T-helper 1 cell treated with Interleukin-12 subunit alpha and Interleukin-12 subunit beta and Interleukin-4 antibody, amounts not matched to agents 30 ng/mL and 1 ng/mL, for 36 hours (primary cell): ENCODE measurements around the gene RPTOR. TPM values are rescaled to one million over a fixed set of nuclear protein-coding genes. Genes with fewer than 3 reads are reported as not detected.

Source experiments
- intact Hi-C: fragments of 100-400 bp; cut with micrococcal nuclease; formaldehyde crosslinking; loops from one replicate; pipeline ENCODE4 v1.15.1; 2024
- total RNA-seq: library from RNA; stranded (reverse); gene quantifications from 2 replicates; pipeline ENCODE4 v1.2.3, GENCODE V29; 2022

The RPTOR gene
- total RNA-seq, 1 donor from 2014 or later, result 75.6 TPM

GRCh38 chr17:80943346-80944145, 398.9 kb downstream of the RPTOR start:
- intact Hi-C loops, result no loop called here

- intact Hi-C loops, result no loop called here
Observed at GRCh38 chr17:80944326-80944725, 399.7 kb downstream of the RPTOR start.

- intact Hi-C loops, result no loop called here
Observed at GRCh38 chr17:80945736-80946135, 401.1 kb downstream of the RPTOR start.

- intact Hi-C loops, result no loop called here
Observed at GRCh38 chr17:80946449-80946848, 401.8 kb downstream of the RPTOR start.

GRCh38 chr17:80947200-80947940, 402.7 kb downstream of the RPTOR start:
- intact Hi-C loops, result no loop called here

- intact Hi-C loops, result no loop called here
Observed at GRCh38 chr17:80948019-80948975, 403.7 kb downstream of the RPTOR start.

- intact Hi-C loops, result no loop called here
Observed at GRCh38 chr17:80948976-80949450, 404.4 kb downstream of the RPTOR start.

GRCh38 chr17:80949451-80950421, 405.1 kb downstream of the RPTOR start:
- intact Hi-C loops, result no loop called here

- intact Hi-C loops, result no loop called here
Observed at GRCh38 chr17:80950466-80951120, 406.0 kb downstream of the RPTOR start.

GRCh38 chr17:80951121-80952090, 406.8 kb downstream of the RPTOR start:
- intact Hi-C loops, result no loop called here

GRCh38 chr17:80952291-80952690, 407.7 kb downstream of the RPTOR start:
- intact Hi-C loops, result no loop called here

GRCh38 chr17:80953471-80954315, 409.1 kb downstream of the RPTOR start:
- intact Hi-C loops, result no loop called here

- intact Hi-C loops, result no loop called here
Observed at GRCh38 chr17:80955078-80955477, 410.4 kb downstream of the RPTOR start.

GRCh38 chr17:80955671-80956280, 411.1 kb downstream of the RPTOR start:
- intact Hi-C loops, result no loop called here

GRCh38 chr17:80956321-80957190, 411.9 kb downstream of the RPTOR start:
- intact Hi-C loops, result no loop called here

- intact Hi-C loops, result no loop called here
Observed at GRCh38 chr17:80957461-80957941, 412.9 kb downstream of the RPTOR start.
